Neural progenitor cell (in vitro differentiated cells): ENCODE measurements around the gene DDX56. TPM values are rescaled to one million over a fixed set of nuclear protein-coding genes. Genes with fewer than 3 reads are reported as not detected.

Experiments used
- DNase-seq: peaks from one replicate; pipeline ENCODE4 v3.0.0-alpha.2; 2016; ENCODE audit warnings: low spot score
- H2AFZ ChIP-seq: fragments of 200-600 bp; sonication (generic); replicated peaks from 2 replicates; pipeline ENCODE4 v1.6.1; 2016; ENCODE audit warnings: antibody characterized with exemption
- H3F3A ChIP-seq: fragments of 200-600 bp; sonication (generic); 2 replicates; pipeline ENCODE4 v1.6.1; 2016; ENCODE audit warnings: antibody characterized with exemption, low read depth
- H3K27ac ChIP-seq: fragments of 200-600 bp; sonication (generic); 2 replicates; pipeline ENCODE4 v1.5.1; 2016; ENCODE audit warnings: mild to moderate bottlenecking
- H3K27me3 ChIP-seq: fragments of 200-600 bp; sonication (generic); 2 replicates; pipeline ENCODE4 v1.6.1; 2016; ENCODE audit warnings: mild to moderate bottlenecking, moderate library complexity
- H3K36me3 ChIP-seq: fragments of 200-600 bp; sonication (generic); 2 replicates; pipeline ENCODE4 v1.5.1; 2016
- H3K4me1 ChIP-seq: fragments of 200-600 bp; sonication (generic); 2 replicates; pipeline ENCODE4 v1.6.1; 2016; ENCODE audit warnings: mixed run types
- H3K4me2 ChIP-seq: fragments of 200-600 bp; sonication (generic); 2 replicates; pipeline ENCODE4 v1.6.1; 2016
- H3K4me3 ChIP-seq: fragments of 200-600 bp; sonication (generic); 2 replicates; pipeline ENCODE4 v1.5.1; 2016
- H3K79me2 ChIP-seq: fragments of 200-600 bp; sonication (generic); 2 replicates; pipeline ENCODE4 v1.6.1; 2016; ENCODE audit warnings: low read depth
- H3K9ac ChIP-seq: fragments of 200-600 bp; sonication (generic); 2 replicates; pipeline ENCODE4 v1.6.1; 2016
- H3K9me3 ChIP-seq: fragments of 200-600 bp; sonication (generic); 2 replicates; pipeline ENCODE4 v1.5.1; 2016; ENCODE audit warnings: low read depth
- H4K20me1 ChIP-seq: fragments of 200-600 bp; sonication (generic); 2 replicates; pipeline ENCODE4 v1.6.1; 2016; ENCODE audit warnings: low read depth
- H3K27ac Mint-ChIP-seq: 3 replicates; pipeline ENCODE4 v1.8.0; 2021; ENCODE audit warnings: mixed read lengths
- H3K27me3 Mint-ChIP-seq: 2 replicates; pipeline ENCODE4 v1.8.0; 2022; ENCODE audit warnings: low read depth, mild to moderate bottlenecking, inconsistent platforms, moderate library complexity, mixed read lengths; ENCODE audit not compliant: insufficient read depth
- H3K36me3 Mint-ChIP-seq: 3 replicates; pipeline ENCODE4 v1.8.0; 2021; ENCODE audit warnings: mixed read lengths
- H3K4me1 Mint-ChIP-seq: 3 replicates; pipeline ENCODE4 v1.8.0; 2021; ENCODE audit warnings: mixed read lengths
- H3K4me3 Mint-ChIP-seq: 3 replicates; pipeline ENCODE4 v1.8.0; 2021; ENCODE audit warnings: mild to moderate bottlenecking, moderate library complexity, mixed read lengths
- H3K9me3 Mint-ChIP-seq: 3 replicates; pipeline ENCODE4 v1.8.0; 2020; ENCODE audit warnings: mixed read lengths
- EZH2 ChIP-seq: fragments of 200-600 bp; sonication (generic); IDR thresholded peaks from 2 replicates; pipeline ENCODE4 v1.6.1; 2017; ENCODE audit warnings: antibody characterized with exemption, mild to moderate bottlenecking, moderate library complexity
- EZH2phosphoT487 ChIP-seq: fragments of 200-600 bp; sonication (generic); IDR thresholded peaks from 2 replicates; pipeline ENCODE4 v1.6.1; 2017; ENCODE audit warnings: antibody characterized with exemption
- total RNA-seq: library from RNA; depleted of rRNA; stranded (reverse); fragments of >200 nt; gene quantifications from 2 replicates; pipeline ENCODE4 v1.2.3, GENCODE V29; 2015; ENCODE audit warnings: low replicate concordance
- TF ChIP-seq, protein P1 (sequence below): fragments of 200-600 bp; sonication (generic); IDR thresholded peaks from 2 replicates; pipeline ENCODE4 v1.5.1; 2017; ENCODE audit warnings: antibody characterized with exemption, mild to moderate bottlenecking

DDX56 gene
- total RNA-seq, 1 donor from 2014 or later: 67.5 TPM

DNA sequence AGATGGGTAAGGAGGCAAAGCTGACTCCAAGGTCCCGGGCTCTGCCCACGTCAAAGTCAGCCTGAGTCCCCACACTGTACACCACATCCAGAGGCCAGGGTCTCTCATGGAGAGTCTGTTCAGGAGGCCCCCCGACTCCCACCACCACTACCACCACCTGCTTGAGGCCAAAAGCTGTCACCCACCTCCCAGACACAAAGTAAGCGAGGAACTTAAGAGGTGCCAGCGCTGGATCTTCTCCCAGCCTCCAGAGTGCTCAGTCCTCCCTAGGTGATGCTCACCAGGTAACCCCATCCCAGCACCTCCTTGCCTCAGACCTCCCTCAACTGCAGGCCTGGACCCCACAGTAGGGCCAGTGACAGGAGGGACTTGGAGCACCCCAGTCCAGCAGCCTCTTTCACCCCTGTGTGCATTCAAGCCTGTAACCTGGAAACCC lies 33.1 kb downstream of the DDX56 start:
- no peaks in the 10 kb centered on the region for H3F3A ChIP-seq
- no peak overlapping the region for H3K4me2 ChIP-seq
- H3K27me3 ChIP-seq: no peaks in the 10 kb centered on the region
- no peaks in the 10 kb centered on the region for H3K79me2 ChIP-seq
- H3K27ac Mint-ChIP-seq: no peak overlapping the region
- H3K9ac ChIP-seq: no peak overlapping the region
- no peaks in the 10 kb centered on the region for H4K20me1 ChIP-seq
- no peaks in the 10 kb centered on the region for H3K36me3 Mint-ChIP-seq
- H3K4me1 ChIP-seq: no peaks in the 10 kb centered on the region
- no peak for TF ChIP-seq EZH2
- no peak for TF ChIP-seq EZH2phosphoT487
- TF ChIP-seq, protein P1, sequence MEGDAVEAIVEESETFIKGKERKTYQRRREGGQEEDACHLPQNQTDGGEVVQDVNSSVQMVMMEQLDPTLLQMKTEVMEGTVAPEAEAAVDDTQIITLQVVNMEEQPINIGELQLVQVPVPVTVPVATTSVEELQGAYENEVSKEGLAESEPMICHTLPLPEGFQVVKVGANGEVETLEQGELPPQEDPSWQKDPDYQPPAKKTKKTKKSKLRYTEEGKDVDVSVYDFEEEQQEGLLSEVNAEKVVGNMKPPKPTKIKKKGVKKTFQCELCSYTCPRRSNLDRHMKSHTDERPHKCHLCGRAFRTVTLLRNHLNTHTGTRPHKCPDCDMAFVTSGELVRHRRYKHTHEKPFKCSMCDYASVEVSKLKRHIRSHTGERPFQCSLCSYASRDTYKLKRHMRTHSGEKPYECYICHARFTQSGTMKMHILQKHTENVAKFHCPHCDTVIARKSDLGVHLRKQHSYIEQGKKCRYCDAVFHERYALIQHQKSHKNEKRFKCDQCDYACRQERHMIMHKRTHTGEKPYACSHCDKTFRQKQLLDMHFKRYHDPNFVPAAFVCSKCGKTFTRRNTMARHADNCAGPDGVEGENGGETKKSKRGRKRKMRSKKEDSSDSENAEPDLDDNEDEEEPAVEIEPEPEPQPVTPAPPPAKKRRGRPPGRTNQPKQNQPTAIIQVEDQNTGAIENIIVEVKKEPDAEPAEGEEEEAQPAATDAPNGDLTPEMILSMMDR: no peak
- H3K4me3 Mint-ChIP-seq: no peak overlapping the region
- no peaks in the 10 kb centered on the region for H3K4me1 Mint-ChIP-seq
- no peaks in the 10 kb centered on the region for H3K36me3 ChIP-seq
- DNase-seq: no peak
- no peak overlapping the region for H2AFZ ChIP-seq
- H3K4me3 ChIP-seq: no peak overlapping the region
- H3K9me3 ChIP-seq: no peaks in the 10 kb centered on the region
- H3K27me3 Mint-ChIP-seq: peaks cover 2% of the 10 kb centered on the region
- no peaks in the 10 kb centered on the region for H3K9me3 Mint-ChIP-seq
- no peak overlapping the region for H3K27ac ChIP-seq

DNA sequence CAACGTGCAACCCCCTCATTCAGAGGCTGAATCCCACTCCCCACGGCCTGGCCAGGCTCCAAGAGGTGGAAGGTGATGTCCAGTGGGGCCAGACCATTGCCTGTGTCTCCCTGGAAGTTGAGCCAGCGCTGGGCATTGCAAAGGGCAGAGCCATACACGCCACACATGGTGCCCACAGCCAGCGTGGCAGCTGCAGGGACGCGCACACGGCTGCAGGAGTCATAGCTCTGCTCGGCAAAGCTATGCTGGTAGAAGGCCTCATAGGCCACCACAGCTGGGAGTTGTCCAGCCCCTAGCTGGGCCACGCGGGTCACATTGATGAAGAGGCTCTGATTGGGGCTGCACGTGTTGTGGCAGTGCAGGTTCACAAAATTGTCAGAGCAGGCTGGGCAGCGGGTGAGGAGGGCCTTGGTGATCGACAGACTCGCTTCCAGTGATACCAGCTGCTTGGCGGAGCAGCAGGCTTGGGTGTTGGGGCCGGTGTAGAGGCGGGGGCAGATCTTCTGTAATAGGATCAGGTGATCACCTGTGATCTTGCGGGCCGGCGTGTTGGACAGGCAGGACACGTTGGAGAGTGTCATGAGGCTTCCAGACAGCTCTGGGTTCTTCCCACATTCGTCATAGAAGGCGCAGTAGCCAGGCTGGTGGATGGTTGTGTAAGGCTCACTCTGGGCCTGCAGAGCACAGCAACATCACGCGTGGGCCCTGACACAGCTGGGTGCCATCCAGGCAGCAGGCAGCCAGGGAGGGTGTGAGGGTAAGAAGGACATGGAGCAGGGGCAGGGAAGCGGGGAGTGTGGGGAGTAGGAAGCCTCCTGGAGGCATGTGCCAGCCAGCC lies 33.8 kb downstream of the DDX56 start:
- Histone ChIP-seq H3K9me3 (no peaks in the 10 kb centered on the region), H2AFZ (no peak overlapping the region), H3K79me2 (no peaks in the 10 kb centered on the region), H3K36me3 (no peaks in the 10 kb centered on the region), H3K9ac (no peak overlapping the region), H3K27me3 (no peaks in the 10 kb centered on the region), H3K27ac (no peak overlapping the region), H3K4me1 (no peaks in the 10 kb centered on the region), H3F3A (no peaks in the 10 kb centered on the region), H3K4me2 (no peak overlapping the region), H3K4me3 (no peak overlapping the region), H4K20me1 (no peaks in the 10 kb centered on the region)
- peak overlapping the region; percentile 6 for H3K27ac Mint-ChIP-seq
- TF ChIP-seq EZH2 (no peak), EZH2phosphoT487 (no peak)
- TF ChIP-seq, protein P1: no peak
- H3K36me3 Mint-ChIP-seq: no peaks in the 10 kb centered on the region
- no peaks in the 10 kb centered on the region for H3K4me1 Mint-ChIP-seq
- H3K4me3 Mint-ChIP-seq: no peak overlapping the region
- DNase-seq: no peak
- H3K27me3 Mint-ChIP-seq: peaks cover 2% of the 10 kb centered on the region
- H3K9me3 Mint-ChIP-seq: no peaks in the 10 kb centered on the region

DNA sequence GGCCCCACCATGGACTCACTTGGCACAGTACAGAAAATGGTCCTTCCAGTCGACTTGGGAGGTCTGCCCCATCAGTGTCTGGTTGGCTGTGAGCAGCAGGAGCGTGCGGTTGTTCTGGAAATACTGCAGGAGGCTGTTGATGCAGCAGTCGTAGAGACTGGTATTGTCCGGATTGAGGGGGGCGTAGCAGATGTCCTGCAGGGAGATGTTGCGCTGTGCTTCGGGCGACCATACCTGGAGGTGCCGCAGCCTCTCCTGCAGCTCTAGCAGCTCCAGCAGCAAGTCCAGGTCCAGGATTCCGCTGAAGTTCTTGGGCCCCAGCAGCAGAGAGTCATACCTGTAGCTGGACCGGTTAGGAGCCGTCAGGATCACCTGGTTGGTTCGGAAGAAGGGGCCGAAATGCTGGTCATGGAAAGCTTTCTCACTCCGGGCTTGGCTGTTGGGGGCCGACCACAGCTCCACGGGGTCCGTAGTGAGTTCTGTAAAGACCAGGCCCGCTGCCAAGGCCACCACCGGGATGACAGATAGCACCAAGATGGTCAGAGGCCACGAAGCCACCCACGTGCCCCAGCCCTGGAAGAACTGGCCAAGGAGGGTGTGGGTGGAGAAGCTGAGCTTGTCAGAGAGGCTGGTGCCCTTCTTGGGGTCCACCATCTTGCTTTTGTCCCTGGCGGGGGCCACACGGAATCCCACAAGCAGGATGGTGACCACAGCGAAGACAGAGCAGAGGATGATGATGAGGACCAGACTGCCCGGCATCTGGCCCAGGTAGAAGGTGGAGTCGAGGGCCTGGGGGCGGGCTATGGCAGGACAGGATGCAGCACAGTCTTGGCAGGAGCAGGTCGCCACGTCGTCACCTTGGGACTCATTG lies 34.7 kb downstream of the DDX56 start:
- TF ChIP-seq EZH2phosphoT487: no peak
- TF ChIP-seq EZH2: no peak
- TF ChIP-seq, protein P1: no peak
- Histone ChIP-seq H3K9ac (no peak overlapping the region), H3F3A (no peaks in the 10 kb centered on the region), H3K79me2 (no peaks in the 10 kb centered on the region), H2AFZ (no peak overlapping the region), H3K4me3 (no peak overlapping the region), H4K20me1 (no peaks in the 10 kb centered on the region), H3K36me3 (no peaks in the 10 kb centered on the region), H3K4me2 (no peak overlapping the region), H3K27ac (no peak overlapping the region), H3K4me1 (no peaks in the 10 kb centered on the region), H3K9me3 (no peaks in the 10 kb centered on the region), H3K27me3 (no peaks in the 10 kb centered on the region)
- no peak for DNase-seq
- Mint-ChIP-seq H3K4me1 (no peaks in the 10 kb centered on the region), H3K27ac (no peak overlapping the region), H3K4me3 (no peak overlapping the region), H3K36me3 (no peaks in the 10 kb centered on the region), H3K9me3 (no peaks in the 10 kb centered on the region), H3K27me3 (peaks cover 2% of the 10 kb centered on the region)
